OCI-LY1 (cell line): ENCODE measurements around the gene SPTSSB.

Experiments used
- H2AFZ ChIP-seq: fragments of 200-600 bp; sonication (generic), shearing (Covaris generic); 2 replicates; pipeline ENCODE4 v1.6.0; 2014; ENCODE audit warnings: antibody characterized with exemption, mild to moderate bottlenecking, low read length
- H3F3A ChIP-seq: fragments of 200-600 bp; sonication (generic), shearing (Covaris generic); 2 replicates; pipeline ENCODE4 v1.6.0; 2014; ENCODE audit warnings: mild to moderate bottlenecking, antibody characterized with exemption, low read length, moderate library complexity; ENCODE audit not compliant: insufficient read depth
- H3K27ac ChIP-seq: fragments of 200-600 bp; sonication (generic); 2 replicates; pipeline ENCODE4 v1.5.1; 2014; ENCODE audit warnings: low read length, mixed run types, mild to moderate bottlenecking, low read depth; ENCODE audit not compliant: poor library complexity, severe bottlenecking
- H3K27me3 ChIP-seq: fragments of 200-600 bp; sonication (generic); 2 replicates; pipeline ENCODE4 v1.6.0; 2014; ENCODE audit warnings: antibody characterized with exemption, mild to moderate bottlenecking, low read length, moderate library complexity; ENCODE audit not compliant: insufficient read depth
- H3K36me3 ChIP-seq: fragments of 200-600 bp; sonication (generic); 2 replicates; pipeline ENCODE4 v1.6.1; 2014; ENCODE audit warnings: mild to moderate bottlenecking, antibody characterized with exemption, low read length, moderate library complexity, mixed read lengths; ENCODE audit not compliant: insufficient read depth
- H3K4me1 ChIP-seq: fragments of 200-600 bp; sonication (generic); 2 replicates; pipeline ENCODE4 v1.5.1; 2014; ENCODE audit warnings: mild to moderate bottlenecking, low read length, moderate library complexity; ENCODE audit not compliant: insufficient read depth, severe bottlenecking
- H3K4me2 ChIP-seq: fragments of 200-600 bp; sonication (generic), shearing (Covaris generic); 2 replicates; pipeline ENCODE4 v1.6.1; 2014; ENCODE audit warnings: low read length
- H3K4me3 ChIP-seq: fragments of 200-600 bp; sonication (generic); 2 replicates; pipeline ENCODE4 v1.5.1; 2014; ENCODE audit warnings: low read length, low read depth, mild to moderate bottlenecking, mixed read lengths; ENCODE audit not compliant: poor library complexity, severe bottlenecking
- H3K79me2 ChIP-seq: fragments of 200-600 bp; shearing (Covaris generic); 2 replicates; pipeline ENCODE4 v1.6.1; 2016; ENCODE audit warnings: mixed run types, low read length, mixed read lengths; ENCODE audit not compliant: insufficient read depth
- H3K9ac ChIP-seq: fragments of 200-600 bp; sonication (generic), shearing (Covaris generic); 2 replicates; pipeline ENCODE4 v1.6.1; 2014; ENCODE audit warnings: mild to moderate bottlenecking, low read length, mixed read lengths
- H3K9me2 ChIP-seq: fragments of 200-600 bp; sonication (generic), shearing (Covaris generic); 2 replicates; pipeline ENCODE4 v1.6.1; 2014; ENCODE audit warnings: low read depth, mild to moderate bottlenecking, low read length, mixed read lengths
- H3K9me3 ChIP-seq: fragments of 200-600 bp; shearing (Covaris generic); 2 replicates; pipeline ENCODE4 v1.6.1; 2014; ENCODE audit warnings: low read length, mixed read lengths
- H4K20me1 ChIP-seq: fragments of 200-600 bp; sonication (generic), shearing (Covaris generic); 2 replicates; pipeline ENCODE4 v1.6.0; 2016; ENCODE audit warnings: mild to moderate bottlenecking, low read length; ENCODE audit not compliant: insufficient read depth
- CTCF ChIP-seq: fragments of 200-600 bp; sonication (generic), shearing (Covaris generic); IDR thresholded peaks from 2 replicates; pipeline ENCODE4 v1.5.1; 2017; ENCODE audit warnings: mild to moderate bottlenecking, antibody characterized with exemption, low read length, moderate library complexity, mixed read lengths
- EZH2 ChIP-seq: fragments of 200-600 bp; sonication (generic), shearing (Covaris generic); IDR thresholded peaks from 2 replicates; pipeline ENCODE4 v1.8.0; 2017; ENCODE audit warnings: borderline replicate concordance, mixed run types, mild to moderate bottlenecking, antibody characterized with exemption, low read length, moderate library complexity, mixed read lengths

Gene SPTSSB

GRCh38 chr3:161295325-161295724 lies 76.0 kb downstream of the SPTSSB start:
- no peak for TF ChIP-seq CTCF
- TF ChIP-seq EZH2, result no peak
- Histone ChIP-seq H3K27me3 (no peaks in the 10 kb centered on the region), H4K20me1 (no peaks in the 10 kb centered on the region), H3K79me2 (no peaks in the 10 kb centered on the region), H3K4me3 (no peak overlapping the region), H3K9me2 (no peaks in the 10 kb centered on the region), H3F3A (no peaks in the 10 kb centered on the region), H3K4me2 (no peak overlapping the region), H3K36me3 (no peaks in the 10 kb centered on the region), H3K27ac (no peak overlapping the region), H2AFZ (no peak overlapping the region), H3K9ac (no peak overlapping the region), H3K9me3 (0 out of 2 replicates have a peak, but pooled peaks cover 2% of the 10 kb centered on the region), H3K4me1 (no peaks in the 10 kb centered on the region)
